ENCODE results near the gene PFKP.

DNA sequence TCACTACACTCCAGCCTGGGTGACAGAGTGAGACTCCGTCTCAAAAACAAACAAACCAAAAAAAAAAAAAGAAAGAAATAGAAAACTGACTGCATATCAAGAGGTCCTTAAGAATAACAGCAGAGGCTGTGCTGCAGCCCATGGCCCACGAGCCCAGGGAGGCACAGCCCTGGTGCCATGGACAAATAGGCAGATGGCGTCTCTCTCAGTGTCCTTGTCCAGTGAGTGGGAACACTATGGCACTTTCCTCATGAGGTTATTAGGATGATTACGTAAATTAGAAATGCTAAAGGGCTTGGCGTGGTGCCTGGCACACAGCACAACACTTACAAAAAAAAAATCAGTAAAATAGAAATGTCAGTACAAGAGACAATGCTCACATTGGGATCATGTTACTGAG lies 33.4 kb upstream of the PFKP start:
- TF ChIP-seq POLR2A (IDR thresholded peaks at IDR 0.05) = no peak
- TF ChIP-seq, protein P1, sequence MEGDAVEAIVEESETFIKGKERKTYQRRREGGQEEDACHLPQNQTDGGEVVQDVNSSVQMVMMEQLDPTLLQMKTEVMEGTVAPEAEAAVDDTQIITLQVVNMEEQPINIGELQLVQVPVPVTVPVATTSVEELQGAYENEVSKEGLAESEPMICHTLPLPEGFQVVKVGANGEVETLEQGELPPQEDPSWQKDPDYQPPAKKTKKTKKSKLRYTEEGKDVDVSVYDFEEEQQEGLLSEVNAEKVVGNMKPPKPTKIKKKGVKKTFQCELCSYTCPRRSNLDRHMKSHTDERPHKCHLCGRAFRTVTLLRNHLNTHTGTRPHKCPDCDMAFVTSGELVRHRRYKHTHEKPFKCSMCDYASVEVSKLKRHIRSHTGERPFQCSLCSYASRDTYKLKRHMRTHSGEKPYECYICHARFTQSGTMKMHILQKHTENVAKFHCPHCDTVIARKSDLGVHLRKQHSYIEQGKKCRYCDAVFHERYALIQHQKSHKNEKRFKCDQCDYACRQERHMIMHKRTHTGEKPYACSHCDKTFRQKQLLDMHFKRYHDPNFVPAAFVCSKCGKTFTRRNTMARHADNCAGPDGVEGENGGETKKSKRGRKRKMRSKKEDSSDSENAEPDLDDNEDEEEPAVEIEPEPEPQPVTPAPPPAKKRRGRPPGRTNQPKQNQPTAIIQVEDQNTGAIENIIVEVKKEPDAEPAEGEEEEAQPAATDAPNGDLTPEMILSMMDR (IDR thresholded peaks at IDR 0.05) = no peak
